GM21423 (cell line): ENCODE measurements around the gene HES3.
"Not testable (repeated sequence)": the region's sequence is repeated elsewhere in the genome, so short reads cannot be mapped to it uniquely, and the experiment has no call there.

Source experiments
- ATAC-seq: cut with Tn5 transposase; IDR thresholded peaks from one replicate; pipeline ENCODE4 v1.9.1; 2021; ENCODE audit warnings: mild to moderate bottlenecking, moderate library complexity; ENCODE audit not compliant: unreplicated experiment

The HES3 gene

DNA sequence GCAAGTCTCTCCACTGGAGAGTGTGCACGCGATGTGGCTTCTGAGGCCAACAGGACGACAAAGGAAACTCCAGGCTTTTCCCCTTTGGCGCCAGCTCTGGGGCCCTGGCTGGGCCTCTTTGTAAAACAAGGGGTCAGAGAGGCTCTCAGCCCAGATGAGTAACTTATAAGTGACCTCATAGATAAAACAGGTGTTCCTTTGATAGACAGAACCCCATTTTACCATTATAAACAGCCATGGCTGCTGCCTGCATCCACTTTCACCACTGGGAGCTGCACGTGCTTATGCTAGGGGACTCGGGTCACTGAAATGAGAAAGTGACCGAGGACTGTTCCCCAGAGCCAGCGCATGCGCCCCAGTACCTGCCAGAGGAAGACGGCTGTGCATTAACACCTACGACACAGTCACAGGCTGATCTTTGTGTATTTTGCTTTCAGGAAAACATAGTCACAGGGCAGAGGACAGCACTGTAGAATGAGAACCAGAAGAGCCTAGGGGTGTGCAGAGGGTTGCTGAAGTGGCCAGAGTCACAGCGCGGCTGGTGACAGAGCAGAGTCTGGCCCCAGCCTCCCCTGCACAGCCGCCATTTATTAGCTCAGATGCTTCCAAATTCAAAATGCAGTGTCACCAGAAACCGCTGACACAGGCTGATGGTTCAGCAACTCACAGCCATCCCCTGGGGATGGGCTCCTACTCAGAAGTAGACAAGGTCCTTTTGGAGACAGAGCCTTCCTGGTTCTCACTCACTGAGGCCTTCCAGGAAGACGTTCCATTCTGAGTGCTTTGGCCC, 25.4 kb upstream of the HES3 start:
- ATAC-seq = no peak

DNA sequence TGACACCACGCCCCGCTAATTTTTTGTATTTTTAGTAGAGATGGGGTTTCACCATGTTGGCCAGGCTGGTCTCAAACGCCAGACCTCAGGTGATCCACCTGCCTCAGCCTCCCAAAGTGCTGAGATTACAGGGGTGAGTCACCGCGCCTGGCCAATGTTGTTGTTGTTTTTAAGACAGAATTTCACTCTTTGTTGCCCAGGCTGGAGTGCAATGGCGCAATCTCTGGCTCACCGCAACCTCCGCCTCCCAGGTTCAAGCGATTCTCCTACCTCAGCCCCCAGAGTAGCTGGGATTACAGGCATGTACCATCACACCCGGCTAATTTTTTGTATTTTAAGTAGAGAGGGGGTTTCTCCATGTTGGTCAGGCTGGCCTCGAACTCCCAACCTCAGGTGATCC, 24.3 kb upstream of the HES3 start:
- ATAC-seq = not testable (repeated sequence)

DNA sequence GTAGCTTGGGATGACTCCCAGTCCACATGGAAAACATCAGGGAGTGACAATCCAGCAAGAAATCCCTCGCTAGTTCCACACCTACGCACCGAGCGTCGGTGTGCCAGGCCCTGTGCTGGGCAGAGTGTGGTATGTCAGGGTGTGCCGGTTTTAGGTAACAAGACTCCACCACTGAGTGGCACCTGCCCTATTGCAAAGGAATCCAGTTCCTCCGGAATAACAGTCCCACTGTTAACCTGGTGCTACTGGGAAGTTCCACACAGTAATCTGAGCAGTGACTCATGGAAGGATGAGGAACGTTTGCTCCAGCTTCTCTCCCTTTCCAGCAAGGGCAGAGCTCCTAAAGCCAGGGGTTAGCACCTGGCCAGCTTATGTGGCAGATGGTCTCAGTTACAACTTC, 23.7 kb upstream of the HES3 start:
- no peak for ATAC-seq

DNA sequence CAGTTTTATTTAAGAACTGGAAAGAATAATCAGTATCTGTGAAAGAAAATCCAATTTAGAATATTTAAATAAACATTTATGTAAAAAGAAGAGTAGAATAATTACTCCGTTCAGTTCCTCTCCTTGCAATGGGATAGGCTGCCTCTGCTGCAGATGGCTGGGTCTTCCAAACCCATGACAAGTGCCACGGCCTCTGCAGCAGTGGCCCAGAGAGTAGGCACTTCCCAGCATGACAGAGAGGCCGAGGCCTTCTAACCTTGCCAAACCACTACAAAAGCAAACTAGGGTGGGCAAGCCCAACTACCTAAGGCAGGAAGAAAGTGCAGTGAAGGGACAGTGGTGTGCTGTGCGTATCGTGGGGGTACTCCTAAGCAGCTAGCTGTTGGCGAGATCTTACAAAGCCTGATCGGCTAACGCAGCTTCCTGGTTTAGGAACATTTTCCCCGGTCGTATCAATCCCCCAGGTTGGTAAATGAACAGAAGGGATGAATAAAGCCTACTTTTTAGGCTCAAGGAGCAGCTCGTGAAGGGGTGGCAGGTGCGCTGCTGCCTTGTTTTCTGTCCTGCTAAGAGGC, 22.7 kb upstream of the HES3 start:
- ATAC-seq = no peak

DNA sequence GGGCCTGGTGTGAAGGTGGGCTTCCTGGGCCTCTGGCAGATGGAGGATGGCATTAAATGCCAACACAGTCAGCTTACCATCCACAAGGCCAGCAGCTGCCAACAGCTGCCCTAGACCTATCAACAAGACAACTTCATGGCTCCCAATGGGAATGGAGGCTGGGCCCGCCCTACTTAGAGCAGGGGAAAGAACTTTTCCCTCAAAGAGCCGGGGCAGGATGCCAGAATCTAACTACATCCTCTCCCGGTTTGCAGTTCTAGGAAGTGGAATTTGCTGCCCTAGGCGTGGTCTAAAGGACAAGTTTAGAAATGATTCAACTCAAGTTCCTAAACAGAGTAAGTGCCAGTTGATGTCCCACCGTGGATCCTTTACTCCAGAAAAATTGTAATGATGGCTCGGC, 21.3 kb upstream of the HES3 start:
- no peak for ATAC-seq

DNA sequence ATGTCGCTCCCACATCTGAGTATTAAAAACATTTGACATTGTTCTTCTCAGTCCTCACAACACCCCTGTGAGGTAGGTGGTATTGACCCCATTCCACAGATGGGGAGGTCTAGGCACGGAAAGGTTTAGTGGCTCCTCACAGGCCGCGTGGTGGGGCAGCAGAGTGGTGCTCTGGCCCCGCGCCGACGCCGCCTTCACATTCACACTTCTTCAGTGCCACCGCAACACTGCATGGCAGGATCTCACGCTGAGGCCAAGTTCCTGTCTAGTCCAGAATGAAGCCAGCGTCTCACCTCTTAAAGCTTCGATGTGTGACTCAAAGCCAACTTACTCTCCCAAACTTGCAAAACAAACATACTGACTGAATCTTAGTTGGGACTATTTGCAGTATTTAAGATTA, 20.4 kb upstream of the HES3 start:
- ATAC-seq = no peak

DNA sequence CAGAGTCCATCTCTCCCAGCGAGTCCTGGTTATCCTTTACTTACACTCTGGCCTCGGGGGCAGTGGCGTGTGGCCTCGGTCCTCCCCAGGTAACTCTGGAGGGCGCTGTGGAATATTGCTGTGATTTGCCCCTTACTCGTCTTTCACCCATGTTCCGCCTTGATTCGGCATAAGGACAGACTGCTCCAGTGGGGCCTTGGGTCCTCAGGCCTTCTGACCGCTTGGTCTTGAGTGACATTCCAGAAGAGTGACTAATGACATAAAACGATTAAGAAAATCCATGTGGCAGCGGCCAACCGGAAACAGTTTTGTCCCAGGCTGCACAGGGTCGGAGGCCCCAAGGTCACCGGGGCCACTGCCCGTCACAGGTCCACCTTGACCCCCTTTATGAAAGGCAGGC, 19.3 kb upstream of the HES3 start:
- ATAC-seq = no peak

DNA sequence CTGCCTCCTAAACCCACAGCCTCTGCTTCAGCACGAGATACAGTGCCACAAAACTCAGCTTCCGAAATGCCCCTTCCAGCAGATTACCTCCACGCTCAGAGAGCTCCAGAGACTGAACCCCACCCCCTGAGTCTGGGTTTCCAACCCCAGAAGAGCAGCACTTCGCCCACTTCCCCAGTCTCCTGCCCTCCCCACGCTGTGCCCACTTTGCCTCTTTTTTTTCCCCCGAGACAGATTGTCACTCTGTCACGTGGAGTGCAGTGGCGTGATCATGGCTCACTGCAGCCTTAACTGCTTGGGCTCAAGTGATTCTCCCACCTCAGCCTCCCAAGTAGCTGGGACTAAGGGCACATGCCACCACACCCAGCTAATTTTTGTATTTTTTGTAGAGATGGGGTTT, 18.3 kb upstream of the HES3 start:
- no peak for ATAC-seq

DNA sequence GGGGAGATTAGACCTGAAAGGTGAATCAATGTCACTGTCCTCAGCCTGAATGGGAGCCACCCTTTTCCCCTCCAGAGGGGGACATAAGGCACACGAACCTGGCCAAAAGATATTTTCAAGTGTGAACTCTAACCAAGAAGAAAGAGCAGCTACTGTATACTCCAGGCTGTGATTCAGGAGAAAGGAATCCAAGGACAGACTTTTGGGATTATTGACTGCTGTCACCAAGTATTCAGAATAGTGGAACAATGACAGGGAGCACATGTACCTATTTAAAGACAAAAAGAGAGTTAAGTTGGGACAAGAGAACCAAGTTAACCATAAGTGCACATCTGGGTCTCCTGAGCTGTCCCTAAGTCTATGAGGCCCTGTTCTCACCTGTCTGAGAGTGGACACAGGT, 10.6 kb upstream of the HES3 start:
- no peak for ATAC-seq

DNA sequence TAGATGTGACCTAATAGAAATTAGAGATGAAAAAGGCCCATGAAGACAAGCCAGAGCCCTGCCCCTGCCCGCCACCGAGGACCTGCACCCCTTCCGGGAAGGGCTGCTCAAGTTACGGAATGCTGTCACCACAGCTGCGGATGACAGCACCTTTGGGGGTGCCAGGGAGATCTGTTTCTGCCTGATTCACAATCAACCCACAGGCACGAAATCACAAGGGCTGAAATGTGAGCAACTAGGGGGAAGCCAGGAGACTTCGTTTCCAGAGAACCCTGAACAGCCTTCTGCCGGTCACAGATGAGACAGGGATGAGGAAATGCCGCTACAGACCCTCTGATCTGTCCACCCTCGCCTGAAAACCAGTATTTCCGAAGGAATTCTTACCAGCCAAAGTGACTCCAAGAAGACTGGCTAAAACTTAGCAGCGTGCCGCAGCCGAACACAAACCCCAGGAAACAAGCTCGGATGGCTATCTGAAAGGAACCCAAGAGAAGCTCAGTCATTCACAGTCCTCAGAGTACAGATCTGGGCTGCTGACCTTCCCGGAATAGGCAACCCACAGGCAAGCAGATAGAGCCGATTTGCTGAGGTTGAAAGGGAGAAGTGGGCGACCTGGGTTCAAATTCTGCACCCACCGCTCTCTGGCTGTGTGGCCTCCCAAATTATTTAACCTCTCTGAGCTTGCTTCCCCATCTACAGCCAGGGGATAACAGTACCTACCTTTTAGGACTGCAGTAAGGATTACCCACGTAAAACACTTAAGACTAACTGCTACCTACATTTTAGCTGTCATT, 9.3 kb upstream of the HES3 start:
- no peak for ATAC-seq

DNA sequence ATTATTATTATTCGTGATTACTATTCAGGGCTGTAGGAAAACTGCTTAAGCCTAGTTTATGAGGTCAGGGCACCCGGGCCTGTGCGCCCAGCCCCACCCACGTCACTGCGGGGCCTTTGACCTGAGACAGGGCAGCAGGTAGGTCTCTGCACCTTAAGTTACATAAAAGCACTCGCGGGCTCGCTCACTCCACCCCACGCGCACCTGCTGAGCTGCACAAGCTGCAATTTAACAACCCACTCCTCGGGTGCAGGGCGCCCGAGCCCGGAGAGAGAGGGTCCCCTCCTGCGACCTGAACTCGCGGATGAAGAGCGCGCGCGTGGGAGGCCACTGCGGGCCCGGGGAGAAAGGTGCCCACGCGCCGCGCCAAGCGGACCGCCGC, 8.7 kb upstream of the HES3 start:
- ATAC-seq = peak; percentile 16

DNA sequence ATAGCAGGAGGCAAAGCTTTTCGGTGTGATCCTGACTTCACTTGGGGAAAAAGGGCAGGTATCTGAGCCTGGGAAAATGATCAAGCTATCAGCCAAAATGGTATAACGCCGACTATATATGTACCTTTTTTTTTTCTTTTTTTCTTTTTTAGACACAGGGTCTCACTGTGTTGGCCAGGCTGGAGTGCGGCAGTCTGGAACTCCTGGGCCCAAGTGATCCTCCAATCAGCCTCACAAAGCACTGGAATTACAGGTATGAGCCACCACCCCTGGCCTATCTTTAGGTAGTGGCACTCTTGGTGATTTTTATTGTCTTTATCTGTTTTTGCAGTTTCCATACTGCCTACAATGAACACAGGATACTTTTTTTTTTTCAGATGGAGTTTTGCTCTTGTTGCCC, 6.9 kb upstream of the HES3 start:
- ATAC-seq = no peak

DNA sequence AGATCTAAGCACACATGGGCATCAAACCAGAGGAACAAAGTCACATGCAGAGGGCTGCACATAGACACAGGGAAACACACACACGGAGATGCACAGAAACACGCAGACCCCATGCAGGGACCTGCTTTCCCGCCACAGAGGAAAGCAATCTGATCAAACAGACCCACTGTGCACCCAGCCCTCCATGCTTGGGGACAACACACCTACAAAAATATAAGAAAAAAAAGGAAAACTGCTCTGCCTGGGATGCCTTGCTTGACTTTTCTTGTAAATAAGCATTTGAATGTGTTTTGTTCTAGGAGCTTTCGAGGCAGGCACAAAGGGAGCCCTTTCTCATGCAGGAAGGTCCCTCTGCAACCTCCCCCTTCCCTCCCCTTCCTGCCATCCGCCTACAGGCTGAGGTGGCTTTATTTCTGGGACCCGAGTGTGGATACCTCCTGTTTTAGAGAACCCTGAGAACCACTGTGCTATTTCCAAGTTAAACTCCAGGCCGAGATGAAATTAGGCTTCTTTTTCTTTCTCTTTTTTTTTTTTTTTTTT, 4.7 kb upstream of the HES3 start:
- no peak for ATAC-seq

DNA sequence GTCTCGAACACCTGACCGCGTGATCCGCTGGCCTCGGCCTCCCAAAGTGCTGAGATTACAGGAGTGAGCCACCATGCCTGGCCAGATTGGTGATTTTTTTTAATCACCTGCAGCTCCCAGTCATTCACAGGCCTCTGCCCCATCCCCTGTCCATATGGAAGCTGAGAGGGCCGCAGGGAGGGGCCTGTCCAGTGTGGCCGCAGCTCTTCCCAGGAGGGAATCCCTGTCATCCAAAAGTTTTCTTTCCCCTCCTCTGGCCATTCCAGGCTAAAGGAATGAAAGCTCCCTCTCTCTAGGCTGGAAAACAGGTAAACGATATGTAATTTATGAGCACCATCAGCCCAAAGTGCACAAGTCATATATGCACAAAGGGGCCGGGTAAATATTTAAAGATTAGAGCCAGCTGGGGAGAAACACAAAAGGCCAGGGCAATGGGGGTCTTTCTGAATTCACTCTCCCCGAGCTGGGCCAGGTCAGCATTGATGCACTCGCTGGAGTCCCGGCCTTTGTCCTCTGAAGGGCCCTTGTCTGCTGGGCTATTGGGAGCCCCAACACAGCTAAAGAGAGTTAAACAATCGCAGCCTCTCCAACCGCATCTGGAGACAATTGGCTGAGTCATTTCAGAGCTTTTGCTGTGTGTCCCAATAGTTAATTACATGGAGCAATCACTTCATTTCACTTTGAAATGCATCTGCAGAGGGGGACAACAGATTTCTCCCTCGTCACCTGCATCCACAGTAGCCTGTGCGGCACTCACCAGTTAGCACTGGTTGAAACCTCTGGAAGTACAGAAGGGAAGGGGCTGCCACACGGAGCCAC, 3.8 kb upstream of the HES3 start:
- no peak for ATAC-seq

DNA sequence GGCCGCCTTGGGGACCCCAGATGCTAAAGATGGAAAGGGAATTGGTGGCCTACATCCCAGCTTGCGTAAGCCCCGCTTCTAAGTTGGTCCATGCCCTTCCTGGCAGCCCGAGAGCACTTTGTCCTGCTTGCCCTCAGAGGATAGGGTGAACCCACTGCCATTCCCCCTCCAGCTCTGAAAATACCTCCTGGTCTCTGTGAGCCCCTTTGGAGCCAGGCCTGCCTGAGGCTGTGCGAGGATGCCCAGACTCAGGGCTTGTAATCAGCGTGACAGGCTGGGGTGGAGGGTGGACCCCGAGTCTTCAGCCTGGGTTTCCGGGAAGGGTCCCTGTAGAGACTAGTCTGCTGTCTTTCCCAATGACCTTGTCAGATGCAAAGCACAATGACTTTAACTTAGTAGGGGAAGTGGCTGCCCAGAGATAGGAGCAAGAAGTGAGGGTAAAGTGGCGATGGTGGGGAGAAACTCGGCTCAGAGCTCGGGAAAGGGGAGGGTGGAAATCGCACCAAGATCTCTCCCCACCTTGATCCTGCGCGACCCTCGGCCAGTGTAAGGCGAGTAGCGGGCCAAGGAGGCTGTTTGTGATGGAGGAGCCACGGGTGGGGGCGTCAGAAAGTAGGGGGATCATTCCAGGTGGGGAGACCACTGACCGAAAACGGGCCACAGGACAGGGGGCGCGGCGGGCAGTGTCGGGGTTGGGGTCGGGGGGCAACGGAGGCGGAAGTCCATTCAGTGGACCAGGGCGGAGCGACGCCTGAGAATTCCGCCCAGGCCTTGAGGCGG, 2.7 kb upstream of the HES3 start:
- ATAC-seq = no peak

DNA sequence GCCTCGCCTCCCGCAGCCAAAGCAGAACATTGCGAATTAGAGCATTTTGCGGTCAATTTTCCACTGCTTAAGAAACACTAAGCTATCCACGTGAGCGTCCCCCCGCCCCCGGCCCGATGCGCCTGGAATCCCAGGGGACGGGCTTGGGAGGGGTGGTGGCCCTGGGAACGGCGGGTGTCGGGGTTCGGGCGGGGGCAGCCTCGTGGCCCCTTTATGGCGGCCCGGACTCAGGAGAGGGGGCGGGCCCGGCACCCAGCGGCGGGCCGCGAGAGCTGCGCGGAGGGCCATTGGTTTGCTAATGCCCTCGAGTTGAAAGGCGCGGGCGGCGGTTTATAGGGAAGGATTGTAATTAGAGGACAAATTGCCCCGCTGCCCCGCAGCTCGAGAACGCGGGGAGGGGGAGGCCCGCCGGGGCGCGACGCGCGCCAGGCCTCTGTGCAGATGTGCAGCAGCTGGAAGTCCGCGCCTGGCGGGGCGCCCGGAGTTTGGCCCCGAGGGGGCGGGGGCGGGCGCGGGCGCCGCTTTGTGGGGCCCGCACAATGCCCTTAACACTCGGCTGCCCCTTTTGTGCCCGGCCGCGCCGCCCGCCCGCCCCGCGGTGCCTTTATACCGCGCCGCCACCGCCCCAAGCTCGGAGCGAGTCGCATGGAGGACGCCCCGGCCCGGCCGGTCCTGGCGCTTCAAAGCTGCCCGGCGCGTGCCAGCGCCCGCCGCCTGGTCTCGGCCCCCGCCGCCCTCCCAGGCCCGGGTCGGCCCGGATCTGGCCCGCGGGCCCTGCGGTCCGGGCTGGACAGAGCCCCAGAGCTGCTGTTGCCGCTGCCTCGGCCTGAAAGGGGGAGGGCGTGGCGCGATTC, 1.9 kb upstream of the HES3 start:
- no peak for ATAC-seq

DNA sequence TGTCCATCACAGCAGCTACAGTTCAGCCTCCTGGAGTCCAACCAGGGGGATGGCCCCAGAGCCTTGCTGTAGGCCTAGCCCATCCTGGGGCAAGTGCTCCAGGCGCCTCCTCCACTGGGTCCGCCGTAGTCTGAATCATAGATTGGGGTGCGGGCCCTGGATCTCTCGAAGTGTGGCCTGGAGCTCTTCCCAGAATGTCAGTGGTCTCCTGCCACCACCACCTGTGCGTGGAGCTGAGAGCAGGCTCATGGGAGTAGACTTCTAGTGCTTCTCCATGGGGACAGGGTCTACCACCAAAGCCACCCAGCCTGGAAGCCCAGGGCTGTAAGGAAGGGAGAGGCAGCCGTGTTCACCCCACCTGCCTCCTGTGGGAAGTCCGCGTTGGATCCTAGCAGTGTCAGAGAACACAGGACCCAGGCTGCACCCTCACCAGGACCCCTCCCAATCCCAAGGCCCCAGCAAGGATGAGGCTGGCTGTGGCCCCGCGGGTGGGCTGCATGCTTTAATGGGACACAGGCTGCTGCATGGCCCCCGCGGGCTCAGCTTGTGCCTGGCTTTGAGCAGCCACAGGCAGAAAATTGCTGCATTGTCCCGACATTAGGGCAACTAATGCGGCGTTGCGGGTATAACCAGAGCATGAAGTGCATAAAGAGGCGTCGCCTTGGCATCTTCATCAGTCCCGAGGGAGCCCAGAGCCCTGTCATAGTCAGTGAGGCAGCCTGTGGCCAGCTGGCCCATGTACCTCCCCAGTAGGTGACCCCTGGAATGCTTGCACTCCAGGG, 735 bp upstream of the HES3 start:
- ATAC-seq = no peak

DNA sequence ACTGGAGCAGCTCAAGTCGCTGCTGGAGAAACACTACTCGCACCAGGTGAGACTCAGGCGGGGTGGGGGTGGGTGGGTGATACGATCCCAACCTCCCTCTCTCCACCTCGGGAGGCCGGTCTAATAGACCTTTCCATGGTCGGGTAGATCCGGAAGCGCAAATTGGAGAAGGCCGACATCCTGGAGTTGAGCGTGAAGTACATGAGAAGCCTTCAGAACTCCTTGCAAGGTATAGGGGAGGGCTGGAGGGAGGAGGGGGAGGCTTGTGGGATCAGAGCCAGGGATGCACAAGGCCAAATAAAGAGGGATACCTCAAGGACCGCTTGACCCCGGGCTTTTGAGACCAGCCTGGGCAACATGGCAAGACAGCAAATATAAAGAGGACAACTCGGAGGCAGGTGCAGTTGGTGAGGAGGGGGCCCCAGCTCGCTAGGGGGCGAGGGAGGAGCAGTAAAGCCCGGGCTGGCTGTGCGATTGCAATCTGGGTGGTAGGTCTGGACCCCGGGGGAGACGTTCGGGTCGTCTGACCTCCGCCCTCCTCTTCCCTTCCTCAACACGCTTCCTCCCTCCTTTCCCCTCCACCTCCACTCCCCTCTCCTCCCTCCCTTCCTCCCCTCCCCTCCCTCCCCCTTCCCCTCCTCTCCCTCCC, 546 bp downstream of the HES3 start:
- ATAC-seq = no peak
